ENCODE measurements around the gene ZNF580.

ZNF580 gene

GRCh38 chr19:55642153-55643002 lies 1.6 kb downstream of the ZNF580 start:
- no peak; the same call in 2 of the 3 replicates for ATAC-seq
- no peak for TF ChIP-seq ZNF8 (CRISPR knock-in tag; IDR thresholded peaks at IDR 0.05)
- no peak for TF ChIP-seq ISL1 (CRISPR knock-in tag; IDR thresholded peaks at IDR 0.05)
- TF ChIP-seq GLIS3 (CRISPR knock-in tag; IDR thresholded peaks at IDR 0.05) = no peak
- no peak for TF ChIP-seq POU6F1 (CRISPR knock-in tag; IDR thresholded peaks at IDR 0.05; ENCODE audit: borderline replicate concordance, low read depth)

- 0 out of 2 replicates have a peak, but pooled peaks have one; percentile 6 for TF ChIP-seq ZNF70 (CRISPR knock-in tag; IDR thresholded peaks at IDR 0.05)
- no peak for TF ChIP-seq OSR1 (CRISPR knock-in tag; IDR thresholded peaks at IDR 0.05)
- TF ChIP-seq PPARA (CRISPR knock-in tag; IDR thresholded peaks at IDR 0.05; ENCODE audit: borderline replicate concordance) = no peak
- TF ChIP-seq ARNTL (CRISPR knock-in tag; IDR thresholded peaks at IDR 0.05; ENCODE audit: borderline replicate concordance, low read depth) = no peak
- TF ChIP-seq GLIS3 (CRISPR knock-in tag; IDR thresholded peaks at IDR 0.05) = peak; percentile 81; the same call in 1 of the 2 replicates
- TF ChIP-seq, protein P1, sequence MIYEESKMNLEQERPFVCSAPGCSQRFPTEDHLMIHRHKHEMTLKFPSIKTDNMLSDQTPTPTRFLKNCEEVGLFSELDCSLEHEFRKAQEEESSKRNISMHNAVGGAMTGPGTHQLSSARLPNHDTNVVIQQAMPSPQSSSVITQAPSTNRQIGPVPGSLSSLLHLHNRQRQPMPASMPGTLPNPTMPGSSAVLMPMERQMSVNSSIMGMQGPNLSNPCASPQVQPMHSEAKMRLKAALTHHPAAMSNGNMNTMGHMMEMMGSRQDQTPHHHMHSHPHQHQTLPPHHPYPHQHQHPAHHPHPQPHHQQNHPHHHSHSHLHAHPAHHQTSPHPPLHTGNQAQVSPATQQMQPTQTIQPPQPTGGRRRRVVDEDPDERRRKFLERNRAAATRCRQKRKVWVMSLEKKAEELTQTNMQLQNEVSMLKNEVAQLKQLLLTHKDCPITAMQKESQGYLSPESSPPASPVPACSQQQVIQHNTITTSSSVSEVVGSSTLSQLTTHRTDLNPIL (CRISPR knock-in tag; IDR thresholded peaks at IDR 0.05; ENCODE audit: low read depth) = no peak
- 0 out of 2 replicates have a peak, but pooled peaks have one; percentile 36 for TF ChIP-seq CSDC2 (CRISPR knock-in tag; IDR thresholded peaks at IDR 0.05)
- no peak for TF ChIP-seq BACH2 (CRISPR knock-in tag; IDR thresholded peaks at IDR 0.05; ENCODE audit: borderline replicate concordance)
- TF ChIP-seq ESRRG (CRISPR knock-in tag; IDR thresholded peaks at IDR 0.05) = no peak
- TF ChIP-seq SNAI2 (CRISPR knock-in tag; IDR thresholded peaks at IDR 0.05) = no peak
- ATAC-seq = peak; percentile 53
These were observed 2.4 kb downstream of the ZNF580 start, which contains the start of gene ZNF581 for GRCh38 chr19:55643003-55643886. Gene ZNF581, plus strand, starts transcription at chr19:55643649. Its CDS starts 923 bp downstream, at chr19:55644572.

DNA sequence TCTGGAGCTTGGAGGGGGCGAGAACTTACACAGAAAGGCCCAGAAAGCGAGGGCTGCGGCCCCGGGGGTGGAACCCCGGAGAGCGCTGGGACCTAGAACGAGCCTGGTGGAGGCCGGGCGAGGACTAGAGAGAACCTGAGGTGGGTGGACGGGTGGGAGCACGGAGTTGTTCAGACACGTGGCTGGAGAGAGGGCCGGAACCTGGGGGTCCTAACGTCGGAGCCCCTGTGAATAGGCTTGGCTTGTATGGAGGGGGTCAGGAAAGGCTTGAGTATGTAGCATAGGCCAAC lies 3.0 kb downstream of the ZNF580 start:
- ATAC-seq = no peak

GRCh38 chr19:55644191-55644833 lies 3.5 kb downstream of the ZNF580 start:
- ATAC-seq = no peak
- TF ChIP-seq, protein P2, sequence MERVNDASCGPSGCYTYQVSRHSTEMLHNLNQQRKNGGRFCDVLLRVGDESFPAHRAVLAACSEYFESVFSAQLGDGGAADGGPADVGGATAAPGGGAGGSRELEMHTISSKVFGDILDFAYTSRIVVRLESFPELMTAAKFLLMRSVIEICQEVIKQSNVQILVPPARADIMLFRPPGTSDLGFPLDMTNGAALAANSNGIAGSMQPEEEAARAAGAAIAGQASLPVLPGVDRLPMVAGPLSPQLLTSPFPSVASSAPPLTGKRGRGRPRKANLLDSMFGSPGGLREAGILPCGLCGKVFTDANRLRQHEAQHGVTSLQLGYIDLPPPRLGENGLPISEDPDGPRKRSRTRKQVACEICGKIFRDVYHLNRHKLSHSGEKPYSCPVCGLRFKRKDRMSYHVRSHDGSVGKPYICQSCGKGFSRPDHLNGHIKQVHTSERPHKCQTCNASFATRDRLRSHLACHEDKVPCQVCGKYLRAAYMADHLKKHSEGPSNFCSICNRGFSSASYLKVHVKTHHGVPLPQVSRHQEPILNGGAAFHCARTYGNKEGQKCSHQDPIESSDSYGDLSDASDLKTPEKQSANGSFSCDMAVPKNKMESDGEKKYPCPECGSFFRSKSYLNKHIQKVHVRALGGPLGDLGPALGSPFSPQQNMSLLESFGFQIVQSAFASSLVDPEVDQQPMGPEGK (CRISPR knock-in tag; IDR thresholded peaks at IDR 0.05; ENCODE audit: borderline replicate concordance) = no peak
- TF ChIP-seq ZFP30 (CRISPR knock-in tag; IDR thresholded peaks at IDR 0.05) (no peak), CSDC2 (CRISPR knock-in tag; IDR thresholded peaks at IDR 0.05) (no peak), ZFP3 (CRISPR knock-in tag; IDR thresholded peaks at IDR 0.05) (no peak), RARB (CRISPR knock-in tag; IDR thresholded peaks at IDR 0.05) (no peak), PPARA (CRISPR knock-in tag; IDR thresholded peaks at IDR 0.05; ENCODE audit: borderline replicate concordance) (no peak), GLIS3 (CRISPR knock-in tag; IDR thresholded peaks at IDR 0.05) (no peak), SNAI2 (CRISPR knock-in tag; IDR thresholded peaks at IDR 0.05) (no peak), ESRRG (CRISPR knock-in tag; IDR thresholded peaks at IDR 0.05) (no peak), ARNTL (CRISPR knock-in tag; IDR thresholded peaks at IDR 0.05; ENCODE audit: borderline replicate concordance, low read depth) (no peak), ZNF8 (CRISPR knock-in tag; IDR thresholded peaks at IDR 0.05) (no peak), BACH2 (CRISPR knock-in tag; IDR thresholded peaks at IDR 0.05; ENCODE audit: borderline replicate concordance) (no peak), ISL1 (CRISPR knock-in tag; IDR thresholded peaks at IDR 0.05) (no peak), POU6F1 (CRISPR knock-in tag; IDR thresholded peaks at IDR 0.05; ENCODE audit: borderline replicate concordance, low read depth) (no peak), ZNF70 (CRISPR knock-in tag; IDR thresholded peaks at IDR 0.05) (no peak)

More for the DNA sequence above, 3.0 kb downstream of the ZNF580 start:
- TF ChIP-seq, protein P2 (CRISPR knock-in tag; IDR thresholded peaks at IDR 0.05; ENCODE audit: borderline replicate concordance) = no peak
- 0 out of 2 replicates have a peak, but pooled peaks have one; percentile 34 for TF ChIP-seq RARB (CRISPR knock-in tag; IDR thresholded peaks at IDR 0.05)
